ENCODE results near the gene MAPK8. TPM values are rescaled to one million over a fixed set of nuclear protein-coding genes. Genes with fewer than 3 reads are reported as not detected.

MAPK8 gene
- total RNA-seq, 1 donor from 2014 or later, result 72.4 TPM

DNA sequence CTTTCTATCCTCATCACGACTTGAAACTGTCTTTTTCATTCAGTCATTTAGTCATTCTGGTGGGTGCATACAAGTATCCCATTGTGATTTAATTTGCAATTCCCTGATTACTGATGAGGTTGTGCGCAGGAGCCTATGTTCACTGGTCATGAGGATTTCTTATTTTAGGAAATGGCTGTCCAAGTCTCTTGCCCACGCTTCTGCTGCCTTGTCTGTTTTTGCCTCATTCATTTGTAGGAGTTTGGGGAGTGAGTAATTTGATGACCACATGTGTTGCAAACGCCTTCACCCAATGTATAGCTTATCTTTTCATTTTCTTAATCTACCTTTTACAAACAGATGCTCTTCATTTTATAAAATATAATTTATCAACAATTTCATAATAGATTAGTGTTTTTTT is 171.1 kb downstream of the MAPK8 start:
- DNase-seq, result no peak

DNA sequence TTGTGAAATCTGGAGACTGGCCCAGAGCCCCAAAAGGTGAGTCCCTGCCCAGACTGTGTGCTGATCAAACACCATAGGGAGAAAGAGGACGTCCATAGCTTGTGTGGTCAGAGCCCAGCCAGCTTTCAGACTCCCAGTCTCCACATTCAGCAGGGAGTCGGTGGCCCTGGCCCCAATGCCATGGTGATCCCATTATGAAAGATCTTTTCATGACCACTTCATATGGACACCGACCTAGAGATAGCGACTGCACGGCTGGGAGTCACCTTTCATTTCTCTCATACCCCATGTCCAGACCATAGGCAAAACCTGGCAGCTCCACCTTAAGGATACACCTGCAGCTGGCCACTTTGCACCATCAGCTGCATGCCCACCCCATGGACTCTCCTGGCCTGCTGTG is 172.0 kb downstream of the MAPK8 start:
- DNase-seq, result no peak

DNA sequence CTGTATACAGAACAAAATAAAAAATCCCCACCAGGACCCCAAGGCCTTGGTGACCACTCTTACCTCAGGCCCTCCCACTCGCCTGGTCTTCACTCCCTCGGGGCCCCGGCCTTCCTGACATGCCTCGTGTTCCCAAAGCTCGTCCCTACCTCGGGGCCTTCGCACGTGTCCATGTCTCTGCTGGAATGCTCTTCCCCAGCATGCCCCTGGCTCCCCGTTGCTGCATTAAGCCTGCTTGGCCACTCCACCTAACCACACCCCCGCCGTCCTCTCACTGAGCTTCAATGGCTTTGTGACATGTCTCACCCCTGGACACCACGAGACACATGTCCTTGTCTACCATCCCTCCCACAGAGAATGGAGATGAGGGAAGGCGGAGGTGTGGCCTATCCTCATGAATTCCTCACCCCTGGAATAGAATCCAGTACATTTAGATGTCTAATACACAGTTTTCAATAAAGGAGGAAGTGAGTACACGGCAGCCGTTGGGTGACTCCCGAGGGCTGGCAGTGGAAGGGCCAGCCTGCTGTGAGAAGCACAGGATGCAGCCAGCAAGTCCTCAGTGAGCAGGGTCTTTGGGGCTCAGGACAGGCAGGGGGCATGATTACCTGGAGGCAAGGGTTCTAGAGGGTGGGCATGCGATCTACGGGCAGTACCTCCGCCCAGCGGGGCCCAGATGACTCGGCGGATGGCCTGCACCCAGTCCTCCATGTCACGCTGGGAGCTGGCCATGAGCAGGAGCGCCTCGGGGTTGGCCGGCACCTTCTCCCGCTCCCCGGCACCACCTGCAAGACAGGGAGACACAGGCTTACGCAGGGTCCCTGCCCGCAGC is 172.7 kb downstream of the MAPK8 start:
- DNase-seq, result no peak

DNA sequence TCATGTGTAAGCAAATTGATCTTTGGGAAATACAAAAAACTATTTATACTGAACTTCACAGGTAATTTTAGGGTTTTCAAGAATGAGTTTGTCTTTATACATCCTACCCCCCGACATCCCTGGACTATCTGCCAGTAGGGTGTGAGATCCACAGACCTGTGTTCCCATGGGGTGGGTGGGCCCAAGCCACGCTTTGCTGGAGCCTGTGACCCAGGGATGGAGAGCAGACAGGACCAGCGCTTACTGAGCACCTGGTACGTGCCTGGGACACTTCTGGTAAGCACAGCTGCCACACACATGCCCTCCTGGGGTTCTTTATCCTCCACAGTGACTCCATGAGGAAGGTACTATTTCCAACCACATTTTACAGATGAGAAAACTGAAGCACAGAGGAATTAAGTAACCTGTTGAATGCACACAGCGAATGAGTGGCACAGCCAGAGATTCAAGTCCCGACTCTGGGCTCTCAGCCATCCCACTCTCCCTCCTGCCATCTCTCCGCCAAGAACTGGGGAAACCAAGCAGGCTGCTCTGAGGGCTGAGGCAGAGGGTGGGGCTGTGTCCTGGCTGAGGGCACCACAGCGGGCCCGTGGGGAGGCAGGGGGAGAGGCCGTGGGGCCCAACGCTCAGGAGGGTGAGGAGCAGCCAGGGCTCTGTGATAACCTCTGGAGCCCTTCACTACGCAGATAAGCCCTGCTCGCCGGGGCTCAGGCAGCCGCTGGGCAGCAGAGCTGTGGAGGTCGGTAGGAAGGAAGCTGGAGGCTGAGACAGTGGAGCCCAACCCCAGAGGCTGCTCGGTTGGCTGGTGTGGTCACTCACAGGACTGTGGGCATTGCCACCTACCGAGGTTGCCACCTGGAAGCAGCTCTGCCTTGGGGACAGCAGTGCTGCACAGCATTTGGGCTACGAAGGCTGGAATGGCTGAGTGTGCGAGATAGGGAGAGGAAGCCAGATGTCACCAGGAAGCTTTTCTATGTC is 174.2 kb downstream of the MAPK8 start:
- DNase-seq, result no peak

DNA sequence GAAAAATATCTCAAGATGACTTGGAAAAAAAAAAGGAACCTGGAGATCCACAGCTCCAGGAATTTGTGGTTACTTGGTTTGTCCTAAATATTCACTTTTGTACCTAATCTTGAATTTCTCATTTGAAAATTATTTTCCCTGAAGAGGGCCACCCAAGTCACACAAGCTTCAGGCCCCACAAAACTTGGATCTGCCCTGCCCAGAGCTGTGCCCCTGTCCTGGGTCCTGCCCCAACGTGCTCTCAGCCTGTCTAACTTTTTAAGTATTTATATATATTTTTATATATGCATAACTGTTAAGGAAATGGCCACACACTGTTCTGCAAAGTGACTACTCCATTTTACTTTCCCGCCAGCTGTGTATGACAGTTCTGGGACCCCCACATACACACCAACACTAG is 174.9 kb downstream of the MAPK8 start:
- no peak for DNase-seq

DNA sequence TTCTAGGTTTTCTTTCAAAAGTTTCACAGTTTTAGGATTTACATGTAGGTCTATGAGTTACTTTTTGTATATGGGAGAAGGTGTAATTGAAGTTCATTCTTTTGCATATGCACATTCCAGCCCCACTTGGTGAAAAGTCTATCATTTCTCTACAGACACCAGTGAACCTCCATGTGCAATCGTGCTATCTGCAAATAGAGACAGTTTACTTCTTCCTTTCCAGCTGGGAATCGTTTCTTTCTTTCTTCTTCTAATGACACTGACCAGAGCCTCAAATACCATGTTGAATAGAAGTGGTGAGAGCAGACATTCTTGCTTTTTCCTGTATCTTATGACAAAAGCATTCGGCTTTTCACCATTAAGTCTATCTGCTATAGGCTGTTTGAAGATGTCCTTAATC is 175.7 kb downstream of the MAPK8 start:
- no peak for DNase-seq

DNA sequence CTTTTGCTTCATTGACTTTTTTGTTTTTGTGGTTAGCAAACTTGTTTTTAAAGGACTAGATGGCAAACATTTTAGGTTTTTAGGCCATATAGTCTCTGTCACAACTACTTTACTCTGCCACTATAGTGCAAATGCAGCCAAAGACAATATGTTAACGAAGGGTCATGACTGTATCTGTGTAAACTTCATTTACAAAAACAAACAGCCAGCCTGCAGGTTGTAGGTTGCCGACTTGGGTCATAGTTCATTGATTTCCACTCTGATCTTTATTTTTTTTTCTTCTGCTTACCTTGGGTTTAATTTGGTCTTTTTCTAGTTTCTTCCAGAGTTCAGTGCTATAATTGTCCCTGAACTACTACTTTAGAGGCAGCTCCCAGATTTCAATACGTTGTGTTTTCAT is 178.4 kb downstream of the MAPK8 start:
- no peak for DNase-seq

DNA sequence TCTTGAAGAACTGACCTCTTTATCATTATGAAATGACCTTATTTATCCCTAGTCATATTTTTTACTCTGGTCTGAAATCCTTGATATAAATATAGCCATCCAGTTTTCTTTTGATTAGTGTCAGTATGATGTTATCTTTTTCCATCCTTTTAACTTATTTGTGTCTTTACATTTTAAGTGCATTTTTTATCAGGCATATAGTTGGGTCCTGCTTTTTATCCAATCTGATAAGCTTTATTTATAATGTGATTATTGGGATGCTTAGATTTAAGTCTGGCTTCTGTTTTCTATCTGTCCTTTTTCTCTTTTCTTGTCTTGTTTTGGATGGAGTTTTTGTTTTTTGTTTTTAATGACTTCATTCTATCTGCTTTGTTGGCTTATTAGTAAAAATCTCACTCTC is 179.2 kb downstream of the MAPK8 start:
- no peak for DNase-seq

DNA sequence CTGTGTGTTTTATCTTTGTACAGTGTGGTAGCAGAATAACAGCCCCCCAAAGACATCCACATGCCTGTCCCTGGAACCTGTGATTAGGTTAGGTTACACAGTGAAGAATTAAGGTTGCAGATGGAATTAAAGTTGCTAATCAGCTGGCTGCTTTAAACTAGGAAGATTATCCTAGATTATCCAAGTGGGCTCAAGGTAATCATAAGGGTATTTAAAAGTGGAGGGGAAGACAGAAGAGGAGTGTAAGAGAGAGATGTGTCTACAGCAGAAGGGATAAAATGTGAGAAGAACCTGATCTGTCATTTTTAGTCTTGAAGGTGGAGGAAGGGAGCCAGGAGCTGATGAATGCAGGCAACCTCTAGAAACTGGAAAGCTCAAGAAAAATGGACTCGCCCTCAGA is 180.8 kb downstream of the MAPK8 start:
- no peak for DNase-seq

Other genes starting within 250 kb of the MAPK8 start
- not detected for gene FRMPD2, start 32.0 kb upstream of the MAPK8 start, total RNA-seq

Measured in tongue (tissue), 2 donors.